ENCODE measurements around the gene LIPI. TPM values are rescaled to one million over a fixed set of nuclear protein-coding genes. Genes with fewer than 3 reads are reported as not detected.

LIPI gene
- total and polyA plus RNA-seq, 10 of the 15 experiments (the other 5 are each of a cell fraction or from before 2014, with no cell fraction given): 0.05 to 0.32 (median 0.10) TPM; not detected in 5

DNA sequence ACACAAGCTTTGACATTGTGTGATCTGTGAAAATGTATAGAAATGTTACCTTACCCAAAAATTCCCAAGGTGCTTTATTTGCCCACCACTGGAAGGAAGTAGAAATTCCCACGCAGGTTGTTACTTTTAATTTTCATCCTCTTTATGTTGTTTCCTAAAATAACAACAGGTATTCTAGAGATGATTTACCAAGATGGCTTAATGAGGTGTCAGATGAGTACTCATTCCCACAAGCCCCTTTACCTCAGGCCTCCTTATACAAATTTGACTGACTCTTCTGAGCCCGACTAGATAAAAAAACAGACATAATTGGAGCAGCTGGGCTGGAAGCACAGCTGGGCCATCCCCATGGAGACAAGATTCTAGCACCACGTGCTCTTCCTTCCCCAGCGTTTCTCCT, 114.6 kb downstream of the LIPI start (continued):
- TF ChIP-seq RELA (IDR thresholded peaks at IDR 0.05; ENCODE audit: borderline replicate concordance, partially characterized antibody) (no peak), PML (IDR thresholded peaks at IDR 0.05; ENCODE audit: low read length) (no peak), YY1 (IDR thresholded peaks at IDR 0.05; ENCODE audit: low read depth, low read length) (no peak), CBX3 (IDR thresholded peaks at IDR 0.05; ENCODE audit: borderline replicate concordance, low read depth) (no peak), POU2F2 (IDR thresholded peaks at IDR 0.05; ENCODE audit: borderline replicate concordance, low read depth, low read length) (no peak), TAF1 (IDR thresholded peaks at IDR 0.05; ENCODE audit: borderline replicate concordance, low read depth, low read length) (no peak), PAX5 (IDR thresholded peaks at IDR 0.05; ENCODE audit: borderline replicate concordance, low read depth, low read length) (no peak), SMAD1 (IDR thresholded peaks at IDR 0.05; ENCODE audit: low read depth, partially characterized antibody) (peak; percentile 45), MYB (IDR thresholded peaks at IDR 0.05; ENCODE audit: borderline replicate concordance, low read depth, low read length) (no peak), NBN (IDR thresholded peaks at IDR 0.05) (no peak), BMI1 (IDR thresholded peaks at IDR 0.05; ENCODE audit: borderline replicate concordance) (no peak)
- TF ChIP-seq, protein P1, sequence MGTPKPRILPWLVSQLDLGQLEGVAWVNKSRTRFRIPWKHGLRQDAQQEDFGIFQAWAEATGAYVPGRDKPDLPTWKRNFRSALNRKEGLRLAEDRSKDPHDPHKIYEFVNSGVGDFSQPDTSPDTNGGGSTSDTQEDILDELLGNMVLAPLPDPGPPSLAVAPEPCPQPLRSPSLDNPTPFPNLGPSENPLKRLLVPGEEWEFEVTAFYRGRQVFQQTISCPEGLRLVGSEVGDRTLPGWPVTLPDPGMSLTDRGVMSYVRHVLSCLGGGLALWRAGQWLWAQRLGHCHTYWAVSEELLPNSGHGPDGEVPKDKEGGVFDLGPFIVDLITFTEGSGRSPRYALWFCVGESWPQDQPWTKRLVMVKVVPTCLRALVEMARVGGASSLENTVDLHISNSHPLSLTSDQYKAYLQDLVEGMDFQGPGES (IDR thresholded peaks at IDR 0.05): no peak
- TF ChIP-seq, protein P2, sequence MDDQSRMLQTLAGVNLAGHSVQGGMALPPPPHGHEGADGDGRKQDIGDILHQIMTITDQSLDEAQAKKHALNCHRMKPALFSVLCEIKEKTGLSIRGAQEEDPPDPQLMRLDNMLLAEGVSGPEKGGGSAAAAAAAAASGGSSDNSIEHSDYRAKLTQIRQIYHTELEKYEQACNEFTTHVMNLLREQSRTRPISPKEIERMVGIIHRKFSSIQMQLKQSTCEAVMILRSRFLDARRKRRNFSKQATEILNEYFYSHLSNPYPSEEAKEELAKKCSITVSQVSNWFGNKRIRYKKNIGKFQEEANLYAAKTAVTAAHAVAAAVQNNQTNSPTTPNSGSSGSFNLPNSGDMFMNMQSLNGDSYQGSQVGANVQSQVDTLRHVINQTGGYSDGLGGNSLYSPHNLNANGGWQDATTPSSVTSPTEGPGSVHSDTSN (IDR thresholded peaks at IDR 0.05; ENCODE audit: insufficient replicate concordance, low read depth, low read length): no peak
- TF ChIP-seq, protein P3, sequence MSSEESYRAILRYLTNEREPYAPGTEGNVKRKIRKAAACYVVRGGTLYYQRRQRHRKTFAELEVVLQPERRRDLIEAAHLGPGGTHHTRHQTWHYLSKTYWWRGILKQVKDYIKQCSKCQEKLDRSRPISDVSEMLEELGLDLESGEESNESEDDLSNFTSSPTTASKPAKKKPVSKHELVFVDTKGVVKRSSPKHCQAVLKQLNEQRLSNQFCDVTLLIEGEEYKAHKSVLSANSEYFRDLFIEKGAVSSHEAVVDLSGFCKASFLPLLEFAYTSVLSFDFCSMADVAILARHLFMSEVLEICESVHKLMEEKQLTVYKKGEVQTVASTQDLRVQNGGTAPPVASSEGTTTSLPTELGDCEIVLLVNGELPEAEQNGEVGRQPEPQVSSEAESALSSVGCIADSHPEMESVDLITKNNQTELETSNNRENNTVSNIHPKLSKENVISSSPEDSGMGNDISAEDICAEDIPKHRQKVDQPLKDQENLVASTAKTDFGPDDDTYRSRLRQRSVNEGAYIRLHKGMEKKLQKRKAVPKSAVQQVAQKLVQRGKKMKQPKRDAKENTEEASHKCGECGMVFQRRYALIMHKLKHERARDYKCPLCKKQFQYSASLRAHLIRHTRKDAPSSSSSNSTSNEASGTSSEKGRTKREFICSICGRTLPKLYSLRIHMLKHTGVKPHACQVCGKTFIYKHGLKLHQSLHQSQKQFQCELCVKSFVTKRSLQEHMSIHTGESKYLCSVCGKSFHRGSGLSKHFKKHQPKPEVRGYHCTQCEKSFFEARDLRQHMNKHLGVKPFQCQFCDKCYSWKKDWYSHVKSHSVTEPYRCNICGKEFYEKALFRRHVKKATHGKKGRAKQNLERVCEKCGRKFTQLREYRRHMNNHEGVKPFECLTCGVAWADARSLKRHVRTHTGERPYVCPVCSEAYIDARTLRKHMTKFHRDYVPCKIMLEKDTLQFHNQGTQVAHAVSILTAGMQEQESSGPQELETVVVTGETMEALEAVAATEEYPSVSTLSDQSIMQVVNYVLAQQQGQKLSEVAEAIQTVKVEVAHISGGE (CRISPR knock-in tag; IDR thresholded peaks at IDR 0.05): no peak
- TF ChIP-seq, protein P4, sequence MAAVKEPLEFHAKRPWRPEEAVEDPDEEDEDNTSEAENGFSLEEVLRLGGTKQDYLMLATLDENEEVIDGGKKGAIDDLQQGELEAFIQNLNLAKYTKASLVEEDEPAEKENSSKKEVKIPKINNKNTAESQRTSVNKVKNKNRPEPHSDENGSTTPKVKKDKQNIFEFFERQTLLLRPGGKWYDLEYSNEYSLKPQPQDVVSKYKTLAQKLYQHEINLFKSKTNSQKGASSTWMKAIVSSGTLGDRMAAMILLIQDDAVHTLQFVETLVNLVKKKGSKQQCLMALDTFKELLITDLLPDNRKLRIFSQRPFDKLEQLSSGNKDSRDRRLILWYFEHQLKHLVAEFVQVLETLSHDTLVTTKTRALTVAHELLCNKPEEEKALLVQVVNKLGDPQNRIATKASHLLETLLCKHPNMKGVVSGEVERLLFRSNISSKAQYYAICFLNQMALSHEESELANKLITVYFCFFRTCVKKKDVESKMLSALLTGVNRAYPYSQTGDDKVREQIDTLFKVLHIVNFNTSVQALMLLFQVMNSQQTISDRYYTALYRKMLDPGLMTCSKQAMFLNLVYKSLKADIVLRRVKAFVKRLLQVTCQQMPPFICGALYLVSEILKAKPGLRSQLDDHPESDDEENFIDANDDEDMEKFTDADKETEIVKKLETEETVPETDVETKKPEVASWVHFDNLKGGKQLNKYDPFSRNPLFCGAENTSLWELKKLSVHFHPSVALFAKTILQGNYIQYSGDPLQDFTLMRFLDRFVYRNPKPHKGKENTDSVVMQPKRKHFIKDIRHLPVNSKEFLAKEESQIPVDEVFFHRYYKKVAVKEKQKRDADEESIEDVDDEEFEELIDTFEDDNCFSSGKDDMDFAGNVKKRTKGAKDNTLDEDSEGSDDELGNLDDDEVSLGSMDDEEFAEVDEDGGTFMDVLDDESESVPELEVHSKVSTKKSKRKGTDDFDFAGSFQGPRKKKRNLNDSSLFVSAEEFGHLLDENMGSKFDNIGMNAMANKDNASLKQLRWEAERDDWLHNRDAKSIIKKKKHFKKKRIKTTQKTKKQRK (IDR thresholded peaks at IDR 0.05; ENCODE audit: low read depth, low read length): no peak
- TF ChIP-seq, protein P5, sequence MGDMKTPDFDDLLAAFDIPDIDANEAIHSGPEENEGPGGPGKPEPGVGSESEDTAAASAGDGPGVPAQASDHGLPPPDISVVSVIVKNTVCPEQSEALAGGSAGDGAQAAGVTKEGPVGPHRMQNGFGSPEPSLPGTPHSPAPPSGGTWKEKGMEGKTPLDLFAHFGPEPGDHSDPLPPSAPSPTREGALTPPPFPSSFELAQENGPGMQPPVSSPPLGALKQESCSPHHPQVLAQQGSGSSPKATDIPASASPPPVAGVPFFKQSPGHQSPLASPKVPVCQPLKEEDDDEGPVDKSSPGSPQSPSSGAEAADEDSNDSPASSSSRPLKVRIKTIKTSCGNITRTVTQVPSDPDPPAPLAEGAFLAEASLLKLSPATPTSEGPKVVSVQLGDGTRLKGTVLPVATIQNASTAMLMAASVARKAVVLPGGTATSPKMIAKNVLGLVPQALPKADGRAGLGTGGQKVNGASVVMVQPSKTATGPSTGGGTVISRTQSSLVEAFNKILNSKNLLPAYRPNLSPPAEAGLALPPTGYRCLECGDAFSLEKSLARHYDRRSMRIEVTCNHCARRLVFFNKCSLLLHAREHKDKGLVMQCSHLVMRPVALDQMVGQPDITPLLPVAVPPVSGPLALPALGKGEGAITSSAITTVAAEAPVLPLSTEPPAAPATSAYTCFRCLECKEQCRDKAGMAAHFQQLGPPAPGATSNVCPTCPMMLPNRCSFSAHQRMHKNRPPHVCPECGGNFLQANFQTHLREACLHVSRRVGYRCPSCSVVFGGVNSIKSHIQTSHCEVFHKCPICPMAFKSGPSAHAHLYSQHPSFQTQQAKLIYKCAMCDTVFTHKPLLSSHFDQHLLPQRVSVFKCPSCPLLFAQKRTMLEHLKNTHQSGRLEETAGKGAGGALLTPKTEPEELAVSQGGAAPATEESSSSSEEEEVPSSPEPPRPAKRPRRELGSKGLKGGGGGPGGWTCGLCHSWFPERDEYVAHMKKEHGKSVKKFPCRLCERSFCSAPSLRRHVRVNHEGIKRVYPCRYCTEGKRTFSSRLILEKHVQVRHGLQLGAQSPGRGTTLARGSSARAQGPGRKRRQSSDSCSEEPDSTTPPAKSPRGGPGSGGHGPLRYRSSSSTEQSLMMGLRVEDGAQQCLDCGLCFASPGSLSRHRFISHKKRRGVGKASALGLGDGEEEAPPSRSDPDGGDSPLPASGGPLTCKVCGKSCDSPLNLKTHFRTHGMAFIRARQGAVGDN (IDR thresholded peaks at IDR 0.05): 0 out of 2 replicates have a peak, but pooled peaks have one; percentile 20
